ACC112 (cell line): ENCODE results near the gene ARHGEF33.
A peak's percentile ranks its signal among the peaks of the same experiment; 100 is the strongest.

Experiments used
- H2AFZ ChIP-seq: fragments of 200-600 bp; sonication (generic); one replicate; pipeline ENCODE4 v1.6.0; 2017; ENCODE audit warnings: antibody characterized with exemption, low read length; ENCODE audit not compliant: unreplicated experiment
- H3K27ac ChIP-seq: fragments of 200-600 bp; sonication (generic); 2 replicates; pipeline ENCODE4 v1.5.1; 2014; ENCODE audit warnings: low read depth, mild to moderate bottlenecking, antibody characterized with exemption, low read length, moderate library complexity
- H3K27me3 ChIP-seq: fragments of 200-600 bp; sonication (generic); 2 replicates; pipeline ENCODE4 v1.6.1; 2014; ENCODE audit warnings: mild to moderate bottlenecking, antibody characterized with exemption, low read length, moderate library complexity, mixed read lengths; ENCODE audit not compliant: insufficient read depth
- H3K36me3 ChIP-seq: fragments of 200-600 bp; sonication (generic); 2 replicates; pipeline ENCODE4 v1.6.1; 2016; ENCODE audit warnings: mild to moderate bottlenecking, antibody characterized with exemption, low read length, moderate library complexity, mixed read lengths; ENCODE audit not compliant: insufficient read depth
- H3K4me1 ChIP-seq: fragments of 200-600 bp; sonication (generic); one replicate; pipeline ENCODE4 v1.6.1; 2016; ENCODE audit warnings: low read length, mixed read lengths; ENCODE audit not compliant: insufficient read depth, unreplicated experiment, control insufficient read depth
- H3K4me3 ChIP-seq: fragments of 200-600 bp; sonication (generic); 2 replicates; pipeline ENCODE4 v1.5.1; 2014; ENCODE audit warnings: mild to moderate bottlenecking, low read depth, low read length
- H3K79me2 ChIP-seq: fragments of 200-600 bp; sonication (generic); one replicate; pipeline ENCODE4 v1.6.0; 2016; ENCODE audit warnings: low read length; ENCODE audit not compliant: control insufficient read depth, unreplicated experiment, insufficient read depth

Gene ARHGEF33

DNA sequence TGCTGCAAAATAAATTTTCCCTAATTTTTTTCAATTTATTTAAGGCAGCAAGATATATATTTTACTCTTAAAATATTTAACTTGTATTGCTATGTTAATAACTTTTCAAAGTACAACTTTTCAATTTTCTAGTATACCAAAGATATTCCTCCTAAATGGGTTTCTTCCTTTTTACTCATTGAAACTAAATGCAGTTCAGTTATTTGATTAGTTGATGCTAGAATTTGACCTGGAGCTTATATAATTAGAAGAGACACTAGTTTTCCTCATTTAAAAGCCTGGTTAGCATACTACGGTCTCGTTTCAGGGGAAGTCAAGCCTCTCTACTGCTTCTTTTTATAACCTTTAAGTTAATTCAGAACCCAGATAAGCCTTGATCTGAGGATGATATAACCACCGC, at the start of gene ARHGEF33:
ARHGEF33 (plus strand) TSS at position 301 of the 400 bp plus-strand sequence. CDS start 29,573 bp downstream, outside the sequence.
- no peaks in the 10 kb centered on the region for H3K4me1 ChIP-seq
- H3K27me3 ChIP-seq, result no peaks in the 10 kb centered on the region
- H3K36me3 ChIP-seq, result no peaks in the 10 kb centered on the region
- H3K4me3 ChIP-seq, result no peak within 1 kb of the TSS
- H3K27ac ChIP-seq, result no peak within 1 kb of the TSS
- no peaks in the 10 kb centered on the region for H3K79me2 ChIP-seq
- no peak within 1 kb of the TSS for H2AFZ ChIP-seq

- H3K79me2 ChIP-seq, result no peaks in the 10 kb centered on the region
These were observed 39.6 kb upstream of the ARHGEF33 start for GRCh38 chr2:38850045-38850444.

DNA sequence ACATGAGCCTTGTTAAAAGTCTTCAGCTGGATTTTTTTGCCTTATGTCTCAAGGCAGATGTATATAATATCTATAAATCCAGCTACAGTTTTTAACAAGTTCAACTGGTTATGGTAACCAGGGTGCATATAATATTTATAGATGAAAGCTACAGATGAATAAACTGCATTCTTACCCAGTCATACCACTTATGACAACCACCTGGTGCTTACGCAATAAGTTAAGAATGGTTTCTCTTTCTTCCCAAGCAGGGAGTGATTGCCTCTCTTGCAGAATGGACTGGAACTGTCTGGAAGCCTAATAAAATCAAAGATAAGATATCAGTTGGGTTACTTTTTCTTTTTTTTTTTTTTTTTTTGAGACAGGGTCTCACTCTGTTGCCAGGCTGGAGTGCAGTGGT, 33.5 kb upstream of the ARHGEF33 start:
- Histone ChIP-seq H3K79me2 (no peaks in the 10 kb centered on the region), H3K4me3 (no peak overlapping the region), H2AFZ (no peak overlapping the region), H3K4me1 (no peaks in the 10 kb centered on the region), H3K36me3 (peaks cover 21% of the 10 kb centered on the region), H3K27me3 (no peaks in the 10 kb centered on the region), H3K27ac (no peak overlapping the region)

More at GRCh38 chr2:38850045-38850444, 39.6 kb upstream of the ARHGEF33 start:
- no peak overlapping the region for H3K4me3 ChIP-seq
- no peaks in the 10 kb centered on the region for H3K27me3 ChIP-seq
- no peak overlapping the region for H2AFZ ChIP-seq
- H3K36me3 ChIP-seq, result peaks cover 6% of the 10 kb centered on the region; the same call in 1 of the 2 replicates
- no peaks in the 10 kb centered on the region for H3K4me1 ChIP-seq
- H3K27ac ChIP-seq, result no peak overlapping the region

DNA sequence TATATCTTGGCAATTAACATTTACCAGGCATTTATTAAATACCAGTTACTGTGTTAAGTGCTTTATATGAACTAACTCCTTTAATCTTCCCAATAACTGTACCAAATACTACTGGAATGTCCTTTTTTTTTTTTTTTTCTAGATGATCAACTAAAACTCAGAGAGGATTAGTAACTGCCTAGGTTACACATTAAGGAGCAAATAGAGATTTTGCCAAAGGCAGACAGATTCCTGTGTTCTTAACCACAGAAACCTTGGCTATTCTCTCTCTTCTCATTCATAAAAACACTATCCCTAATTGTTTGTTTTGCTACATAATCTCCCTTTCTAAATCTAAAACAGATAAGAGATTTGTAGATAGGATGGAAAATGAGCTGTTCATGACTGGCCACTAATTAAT, 27.2 kb upstream of the ARHGEF33 start:
- H3K36me3 ChIP-seq, result peaks cover 26% of the 10 kb centered on the region; the same call in 1 of the 2 replicates
- no peak overlapping the region for H3K27ac ChIP-seq

DNA sequence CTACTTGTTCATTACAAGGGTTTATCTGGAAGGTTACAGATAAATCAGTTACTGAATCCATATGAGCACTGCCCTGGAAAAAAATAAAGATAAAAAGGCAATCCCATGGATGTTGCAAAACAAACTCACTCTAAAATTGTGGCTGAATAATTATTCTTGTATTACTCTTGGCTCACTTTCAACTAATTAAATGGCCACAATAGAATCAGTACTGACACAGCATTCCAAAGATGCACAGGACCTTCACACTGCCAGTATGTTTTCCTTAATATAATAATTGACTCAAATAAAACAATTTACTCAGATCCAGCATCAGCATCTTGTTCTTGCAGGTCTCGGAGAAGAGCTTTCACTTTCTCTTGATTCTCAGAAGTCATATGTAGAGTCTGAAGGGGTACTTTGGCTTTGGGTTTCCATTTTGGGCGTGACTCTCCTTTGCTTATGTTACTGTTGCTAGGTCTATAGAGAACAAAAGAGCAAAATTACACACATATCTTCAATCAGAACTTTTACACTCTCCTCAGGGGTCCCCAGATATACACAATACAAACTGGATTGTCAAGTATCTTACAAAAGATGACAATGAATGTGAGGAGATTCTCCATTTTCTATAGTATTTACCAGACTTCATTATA, 26.5 kb upstream of the ARHGEF33 start:
- no peak overlapping the region for H3K4me3 ChIP-seq
- H3K27me3 ChIP-seq, result no peaks in the 10 kb centered on the region
- H3K79me2 ChIP-seq, result no peaks in the 10 kb centered on the region
- H2AFZ ChIP-seq, result no peak overlapping the region
- H3K4me1 ChIP-seq, result no peaks in the 10 kb centered on the region
- peaks cover 29% of the 10 kb centered on the region; the same call in 1 of the 2 replicates for H3K36me3 ChIP-seq
- no peak overlapping the region for H3K27ac ChIP-seq

More for the DNA sequence above, 27.2 kb upstream of the ARHGEF33 start:
- Histone ChIP-seq H3K27me3 (no peaks in the 10 kb centered on the region), H2AFZ (no peak overlapping the region), H3K79me2 (no peaks in the 10 kb centered on the region), H3K4me1 (no peaks in the 10 kb centered on the region), H3K4me3 (no peak overlapping the region)

DNA sequence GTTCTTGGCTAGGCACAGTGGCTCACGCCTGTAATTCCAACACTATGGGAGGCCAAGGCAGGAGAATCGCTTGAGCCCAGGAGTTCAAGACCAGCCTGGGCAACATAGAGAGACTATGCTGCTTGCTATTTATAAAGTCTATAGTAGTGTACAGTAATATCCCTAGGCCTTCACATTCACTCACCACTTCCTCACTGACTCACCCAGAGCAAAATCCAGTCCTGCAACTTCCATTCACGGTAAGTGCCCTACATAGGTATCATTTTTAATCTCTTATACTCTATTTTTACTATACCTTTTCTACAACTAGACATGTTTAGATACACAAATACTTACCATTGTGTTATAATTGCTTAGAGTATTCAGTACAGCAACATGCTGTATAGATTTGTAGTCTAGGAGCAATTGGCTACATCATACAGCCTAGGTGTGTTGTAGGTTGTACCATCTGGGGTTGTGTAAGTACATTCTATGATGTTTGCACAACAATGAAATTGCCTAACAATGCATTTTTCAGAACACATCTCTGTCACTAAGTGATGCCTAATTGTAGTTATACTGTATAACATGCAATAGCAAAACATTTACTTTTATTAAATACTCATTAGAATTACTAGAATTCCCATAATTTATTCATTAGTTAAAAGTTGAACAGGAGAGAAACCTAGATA, 22.8 kb upstream of the ARHGEF33 start:
- no peak overlapping the region for H2AFZ ChIP-seq
- H3K79me2 ChIP-seq, result peaks cover 7% of the 10 kb centered on the region
- no peaks in the 10 kb centered on the region for H3K4me1 ChIP-seq
- H3K36me3 ChIP-seq, result peaks cover 12% of the 10 kb centered on the region; the same call in 1 of the 2 replicates
- H3K4me3 ChIP-seq, result no peak overlapping the region
- H3K27ac ChIP-seq, result no peak overlapping the region
- H3K27me3 ChIP-seq, result no peaks in the 10 kb centered on the region

DNA sequence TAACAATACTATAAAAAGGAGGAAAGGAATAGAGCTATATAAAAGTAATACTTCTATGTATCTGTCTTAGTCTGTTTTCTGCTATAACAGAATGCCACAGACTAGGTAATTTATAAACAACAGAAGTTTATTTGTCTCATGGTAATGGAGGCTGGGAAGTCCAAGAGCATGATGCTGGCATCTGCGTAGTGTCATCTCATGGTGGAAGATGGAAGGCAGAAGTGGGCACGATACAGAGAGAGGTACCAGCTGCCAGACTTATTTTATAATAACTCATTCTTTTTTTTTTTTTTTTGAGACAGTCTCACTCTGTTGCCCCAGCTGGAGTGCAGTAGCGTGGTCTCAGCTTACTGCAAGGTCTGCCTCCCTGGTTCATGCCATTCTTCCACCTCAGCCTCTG, 18.2 kb upstream of the ARHGEF33 start:
- Histone ChIP-seq H3K27me3 (no peaks in the 10 kb centered on the region), H2AFZ (no peak overlapping the region), H3K36me3 (peaks cover 19% of the 10 kb centered on the region), H3K4me3 (no peak overlapping the region), H3K4me1 (peaks cover 6% of the 10 kb centered on the region), H3K79me2 (peaks cover 27% of the 10 kb centered on the region), H3K27ac (no peak overlapping the region)

- H3K4me3 ChIP-seq, result no peak overlapping the region
- no peak overlapping the region for H2AFZ ChIP-seq
- no peak overlapping the region for H3K27ac ChIP-seq
- peaks cover 10% of the 10 kb centered on the region for H3K4me1 ChIP-seq
- H3K27me3 ChIP-seq, result no peaks in the 10 kb centered on the region
- peaks cover 16% of the 10 kb centered on the region for H3K36me3 ChIP-seq
- H3K79me2 ChIP-seq, result peaks cover 27% of the 10 kb centered on the region
These were observed 15.9 kb upstream of the ARHGEF33 start for GRCh38 chr2:38873763-38874162.

DNA sequence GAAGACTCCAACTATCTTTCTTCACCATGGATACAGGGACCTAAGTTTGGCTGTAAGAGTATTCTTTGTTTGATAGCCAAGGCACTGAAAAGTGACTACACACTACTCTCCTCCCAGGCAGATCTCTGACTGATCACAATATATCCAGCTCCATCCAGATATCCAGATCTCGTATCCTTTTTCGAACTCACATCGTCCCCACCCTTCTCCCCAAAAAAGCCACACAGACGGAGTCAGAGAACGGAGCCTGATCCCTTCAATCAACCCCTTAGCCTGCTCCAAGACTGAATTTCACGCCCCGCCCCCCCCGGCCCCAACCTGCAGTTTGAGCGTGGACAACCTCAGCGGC, 14.5 kb upstream of the ARHGEF33 start:
- Histone ChIP-seq H3K4me1 (peaks cover 10% of the 10 kb centered on the region), H3K4me3 (peak overlapping the region; percentile 89), H3K27ac (peak overlapping the region; percentile 36; the same call in 1 of the 2 replicates), H3K79me2 (peaks cover 22% of the 10 kb centered on the region), H3K27me3 (no peaks in the 10 kb centered on the region), H2AFZ (peak overlapping the region; percentile 88), H3K36me3 (peaks cover 12% of the 10 kb centered on the region)

DNA sequence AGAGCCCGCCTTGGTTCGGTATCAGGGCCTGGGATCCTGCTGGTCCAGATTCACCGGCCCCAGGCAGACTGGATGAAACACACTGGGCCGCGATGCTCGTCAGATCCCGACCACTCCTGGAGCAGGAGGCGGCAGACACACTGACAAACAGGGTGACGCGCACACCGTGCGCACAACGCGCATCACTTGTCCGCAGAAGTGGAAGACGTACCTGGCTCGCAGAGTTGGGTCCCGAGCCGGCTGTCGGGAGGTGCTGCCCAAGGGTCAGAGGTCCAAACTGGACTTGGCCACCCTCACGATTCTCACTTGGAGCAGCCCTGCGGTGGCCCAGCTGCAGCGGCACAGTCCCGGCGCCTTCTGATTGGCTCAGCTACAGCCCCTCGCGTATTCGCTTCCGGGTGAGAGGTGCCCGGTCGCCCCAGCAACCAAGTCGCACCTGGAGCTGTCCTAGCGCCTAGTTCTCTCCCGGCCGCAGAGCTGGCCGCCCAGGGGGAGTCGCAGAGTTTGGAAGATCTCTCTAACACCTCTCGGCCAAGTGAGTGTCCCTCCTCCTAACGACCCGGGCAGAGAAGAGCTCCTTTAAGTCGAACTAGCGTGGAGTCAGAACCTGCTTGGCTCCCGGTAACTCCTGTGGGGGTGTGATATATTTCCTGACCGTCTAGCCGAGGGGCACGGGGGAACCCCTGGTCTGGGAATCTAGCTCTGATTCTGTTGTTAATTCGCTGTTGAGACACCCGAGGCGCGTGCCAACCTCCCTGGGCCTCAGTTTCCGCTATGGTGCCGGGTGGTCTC, 13.9 kb upstream of the ARHGEF33 start, which contains the start of the genes DHX57 and MORN2:
DHX57 (minus strand) TSS at position 359 of the 792 bp plus-strand sequence. CDS start 7,529 bp downstream, outside the sequence.
MORN2 (plus strand) TSS at position 401 of the 792 bp plus-strand sequence.
- Histone ChIP-seq H3K27ac (peak within 1 kb of the TSS; percentile 36; the same call in 1 of the 2 replicates), H3K4me3 (peak within 1 kb of the TSS; percentile 89), H3K4me1 (peaks cover 10% of the 10 kb centered on the region), H3K79me2 (peaks cover 22% of the 10 kb centered on the region), H3K27me3 (no peaks in the 10 kb centered on the region), H3K36me3 (peaks cover 12% of the 10 kb centered on the region), H2AFZ (peak within 1 kb of the TSS; percentile 88)
